GM23248 (cell line): ENCODE measurements around the gene SH2D3C. TPM values are rescaled to one million over a fixed set of nuclear protein-coding genes. Genes with fewer than 3 reads are reported as not detected.
"Not testable (repeated sequence)": the region's sequence is repeated elsewhere in the genome, so short reads cannot be mapped to it uniquely, and the experiment has no call there.

ENCODE experiments used
- DNase-seq: peaks from one replicate; pipeline ENCODE4 v3.0.0-alpha.2; 2015
- H2AFZ ChIP-seq: fragments of 200-600 bp; sonication (generic); 2 replicates; pipeline ENCODE4 v1.6.1; 2016; ENCODE audit warnings: antibody characterized with exemption
- H3F3A ChIP-seq: fragments of 200-600 bp; sonication (generic); 2 replicates; pipeline ENCODE4 v1.6.1; 2016; ENCODE audit warnings: mild to moderate bottlenecking, antibody characterized with exemption, mixed run types; ENCODE audit not compliant: insufficient read depth
- H3K27ac ChIP-seq: fragments of 200-600 bp; sonication (generic); 2 replicates; pipeline ENCODE4 v1.5.1; 2016; ENCODE audit warnings: mild to moderate bottlenecking
- H3K27me3 ChIP-seq: fragments of 200-600 bp; sonication (generic); replicated peaks from 2 replicates; pipeline ENCODE4 v1.6.1; 2016; ENCODE audit warnings: mild to moderate bottlenecking; ENCODE audit not compliant: insufficient read depth
- H3K36me3 ChIP-seq: fragments of 200-600 bp; sonication (generic); 2 replicates; pipeline ENCODE4 v1.6.1; 2016; ENCODE audit warnings: low read depth, mild to moderate bottlenecking
- H3K4me1 ChIP-seq: fragments of 200-600 bp; sonication (generic); 2 replicates; pipeline ENCODE4 v1.6.1; 2016; ENCODE audit warnings: mild to moderate bottlenecking; ENCODE audit not compliant: insufficient read depth
- H3K4me2 ChIP-seq: fragments of 200-600 bp; sonication (generic); one replicate; pipeline ENCODE4 v1.6.1; 2016; ENCODE audit warnings: mild to moderate bottlenecking; ENCODE audit not compliant: unreplicated experiment
- H3K4me3 ChIP-seq: fragments of 200-600 bp; sonication (generic); 2 replicates; pipeline ENCODE4 v1.5.1; 2016; ENCODE audit warnings: mild to moderate bottlenecking
- H3K79me2 ChIP-seq: fragments of 200-600 bp; sonication (generic); 2 replicates; pipeline ENCODE4 v1.6.1; 2016; ENCODE audit warnings: mild to moderate bottlenecking; ENCODE audit not compliant: insufficient read depth
- H3K9ac ChIP-seq: fragments of 200-600 bp; sonication (generic); 2 replicates; pipeline ENCODE4 v1.6.1; 2016; ENCODE audit warnings: mild to moderate bottlenecking
- H3K9me2 ChIP-seq: fragments of 200-600 bp; sonication (generic); 2 replicates; pipeline ENCODE4 v1.6.1; 2016; ENCODE audit warnings: mixed run types, mild to moderate bottlenecking, moderate library complexity; ENCODE audit not compliant: insufficient read depth
- H3K9me3 ChIP-seq: fragments of 200-600 bp; sonication (generic); one replicate; pipeline ENCODE4 v1.6.1; 2017; ENCODE audit warnings: low read depth
- H4K20me1 ChIP-seq: fragments of 200-600 bp; sonication (generic); 2 replicates; pipeline ENCODE4 v1.6.0; 2016; ENCODE audit not compliant: insufficient read depth
- EZH2 ChIP-seq: fragments of 200-600 bp; sonication (generic); IDR thresholded peaks from 2 replicates; pipeline ENCODE4 v1.6.1; 2018; ENCODE audit warnings: antibody characterized with exemption, mild to moderate bottlenecking; ENCODE audit not compliant: insufficient read depth, poor library complexity, severe bottlenecking
- EZH2phosphoT487 ChIP-seq: fragments of 200-600 bp; sonication (generic); IDR thresholded peaks from 2 replicates; pipeline ENCODE4 v1.6.1; 2018; ENCODE audit warnings: antibody characterized with exemption, moderate library complexity, mild to moderate bottlenecking, low read depth; ENCODE audit not compliant: insufficient read depth
- WGBS, 2 experiments: methylation state at CpG; one replicate each; pipeline ENCODE4 v1.1.6; 2015 to 2017; ENCODE audit warnings: low lambda C conversion rate in 2 of 2, low coverage in 1 of 2; ENCODE audit errors: missing lambda C conversion rate in 2 of 2; 5-methylcytosine and 5-hydroxymethylcytosine counted together
- in situ Hi-C: fragments of 300-500 bp; cut with MboI; formaldehyde crosslinking; loops from 2 replicates; pipeline ENCODE4 v1.15.0; 2020
- polyA plus RNA-seq: library from polyadenylated mRNA; unstranded; fragments of >200 nt; fragmentation: Nextera tagmentation; extraction: Ambion mirVana; gene quantifications from 2 replicates; pipeline ENCODE4 v1.2.1, GENCODE V29; 2016
- total RNA-seq: library from RNA; depleted of rRNA; stranded (reverse); fragments of >200 nt; shearing (Covaris generic); gene quantifications from 2 replicates; pipeline ENCODE4 v1.2.3, GENCODE V29; 2014

The SH2D3C gene
- total and polyA plus RNA-seq, 2 experiments from 2014 or later: not detected

- no peaks in the 10 kb centered on the region for H3K36me3 ChIP-seq
- H2AFZ ChIP-seq: no peak overlapping the region
- no peaks in the 10 kb centered on the region for H3K4me1 ChIP-seq
- TF ChIP-seq EZH2phosphoT487 (no peak), EZH2 (no peak)
- no peaks in the 10 kb centered on the region for H3K79me2 ChIP-seq
- no peaks in the 10 kb centered on the region for H4K20me1 ChIP-seq
- H3K9me3 ChIP-seq: no peaks in the 10 kb centered on the region
- peaks cover 4% of the 10 kb centered on the region; the same call in 1 of the 2 replicates for H3K27me3 ChIP-seq
- no peak overlapping the region for H3K4me3 ChIP-seq
- WGBS, 2 experiments: 26 to 27% methylated on average over 7 of the region's 7 CpGs
- no peak overlapping the region for H3K9ac ChIP-seq
- H3K9me2 ChIP-seq: no peaks in the 10 kb centered on the region
- H3K4me2 ChIP-seq: no peak overlapping the region
- in situ Hi-C loops: no loop called here
- DNase-seq: peak; percentile 21
- H3K27ac ChIP-seq: no peak overlapping the region
- H3F3A ChIP-seq: no peaks in the 10 kb centered on the region
Observed at GRCh38 chr9:127763918-127764384, 14.5 kb downstream of the SH2D3C start.

GRCh38 chr9:127762111-127762676 is 16.3 kb downstream of the SH2D3C start:
- H3K27ac ChIP-seq: no peak overlapping the region
- in situ Hi-C loops: no loop called here
- no peak overlapping the region for H3K4me2 ChIP-seq
- H2AFZ ChIP-seq: no peak overlapping the region
- no peaks in the 10 kb centered on the region for H3K9me2 ChIP-seq
- H3K9me3 ChIP-seq: no peaks in the 10 kb centered on the region
- H3K27me3 ChIP-seq: peaks cover 4% of the 10 kb centered on the region; the same call in 1 of the 2 replicates
- H3K36me3 ChIP-seq: no peaks in the 10 kb centered on the region
- no peaks in the 10 kb centered on the region for H3F3A ChIP-seq
- H3K79me2 ChIP-seq: no peaks in the 10 kb centered on the region
- H4K20me1 ChIP-seq: no peaks in the 10 kb centered on the region
- no peak overlapping the region for H3K9ac ChIP-seq
- no peaks in the 10 kb centered on the region for H3K4me1 ChIP-seq
- DNase-seq: no peak
- TF ChIP-seq EZH2phosphoT487: no peak
- TF ChIP-seq EZH2: no peak
- WGBS, 2 experiments: 61% methylated on average over 16 of the region's 16 CpGs
- no peak overlapping the region for H3K4me3 ChIP-seq

- H3K9me2 ChIP-seq: no peaks in the 10 kb centered on the region
- WGBS, 2 experiments: 37 to 49% methylated on average over 5 of the region's 5 CpGs
- H3K9ac ChIP-seq: no peak overlapping the region
- peaks cover 4% of the 10 kb centered on the region; the same call in 1 of the 2 replicates for H3K27me3 ChIP-seq
- TF ChIP-seq EZH2phosphoT487 (no peak), EZH2 (no peak)
- no peaks in the 10 kb centered on the region for H3K4me1 ChIP-seq
- H3K9me3 ChIP-seq: no peaks in the 10 kb centered on the region
- H4K20me1 ChIP-seq: no peaks in the 10 kb centered on the region
- H2AFZ ChIP-seq: no peak overlapping the region
- H3F3A ChIP-seq: no peaks in the 10 kb centered on the region
- H3K4me3 ChIP-seq: no peak overlapping the region
- no peak for DNase-seq
- in situ Hi-C loops: no loop called here
- no peak overlapping the region for H3K27ac ChIP-seq
- no peak overlapping the region for H3K4me2 ChIP-seq
- H3K36me3 ChIP-seq: no peaks in the 10 kb centered on the region
- no peaks in the 10 kb centered on the region for H3K79me2 ChIP-seq
Observed at GRCh38 chr9:127761491-127761956, 16.9 kb downstream of the SH2D3C start.

DNA sequence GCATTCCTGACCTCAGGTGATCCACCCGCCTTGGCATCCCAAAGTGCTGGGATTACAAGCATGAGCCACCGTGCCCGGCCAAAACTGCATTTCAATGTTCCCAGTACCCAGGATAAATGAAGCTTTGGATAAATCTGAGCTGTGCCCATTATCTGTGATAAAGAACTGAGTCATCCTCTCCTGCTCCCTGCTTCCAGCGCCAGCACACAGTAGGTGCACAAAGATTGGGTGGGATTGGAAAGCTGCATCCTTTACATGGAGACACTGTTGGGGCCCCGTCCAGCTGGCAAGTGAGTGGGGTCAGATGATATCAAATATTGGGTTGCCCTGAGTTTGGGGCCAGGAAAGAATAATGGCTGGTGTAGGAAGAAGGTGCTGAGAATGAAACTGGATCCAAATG is 17.4 kb downstream of the SH2D3C start:
- H3K9me3 ChIP-seq: no peaks in the 10 kb centered on the region
- no peaks in the 10 kb centered on the region for H3K4me1 ChIP-seq
- H3K27me3 ChIP-seq: peaks cover 7% of the 10 kb centered on the region; the same call in 1 of the 2 replicates
- no peak for DNase-seq
- TF ChIP-seq EZH2: no peak
- no peak for TF ChIP-seq EZH2phosphoT487
- no peaks in the 10 kb centered on the region for H3K79me2 ChIP-seq
- H3K36me3 ChIP-seq: no peaks in the 10 kb centered on the region
- no peaks in the 10 kb centered on the region for H3K9me2 ChIP-seq
- in situ Hi-C loops: no loop called here
- 85% methylated on average over 5 of the region's 5 CpGs for WGBS, 2 experiments
- H4K20me1 ChIP-seq: no peaks in the 10 kb centered on the region
- no peaks in the 10 kb centered on the region for H3F3A ChIP-seq
- no peak overlapping the region for H2AFZ ChIP-seq
- no peak overlapping the region for H3K4me2 ChIP-seq
- H3K4me3 ChIP-seq: no peak overlapping the region
- no peak overlapping the region for H3K27ac ChIP-seq
- H3K9ac ChIP-seq: no peak overlapping the region

DNA sequence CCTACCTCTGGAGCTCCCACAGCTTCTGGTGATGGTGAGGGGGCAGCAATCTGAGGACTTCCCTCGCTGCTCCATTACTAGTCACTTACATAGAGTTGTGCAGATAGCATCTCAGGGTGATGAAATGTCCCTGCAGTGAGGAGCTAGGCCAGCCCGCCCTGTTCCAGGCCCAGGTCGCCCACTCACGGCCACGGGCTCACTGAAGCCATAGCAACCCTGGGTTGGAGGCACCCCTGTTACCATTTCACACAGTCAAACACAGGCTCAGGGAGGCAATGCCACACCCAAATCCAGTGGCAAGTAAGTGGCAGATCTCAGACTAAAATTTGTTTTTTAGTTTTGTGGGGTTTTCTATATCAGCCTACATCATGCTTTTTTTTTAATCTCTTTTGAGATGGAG is 19.6 kb downstream of the SH2D3C start:
- Histone ChIP-seq H3K36me3 (no peaks in the 10 kb centered on the region), H3K9me3 (no peaks in the 10 kb centered on the region), H3K79me2 (no peaks in the 10 kb centered on the region), H2AFZ (no peak overlapping the region), H3F3A (no peaks in the 10 kb centered on the region), H4K20me1 (no peaks in the 10 kb centered on the region), H3K9me2 (no peaks in the 10 kb centered on the region), H3K4me3 (no peak overlapping the region), H3K27ac (no peak overlapping the region), H3K4me2 (no peak overlapping the region), H3K9ac (no peak overlapping the region), H3K4me1 (no peaks in the 10 kb centered on the region), H3K27me3 (peaks cover 17% of the 10 kb centered on the region)
- in situ Hi-C loops: no loop called here
- no peak for DNase-seq
- no peak for TF ChIP-seq EZH2
- no peak for TF ChIP-seq EZH2phosphoT487
- WGBS, 2 experiments: 60 to 75% methylated on average over 5 of the region's 5 CpGs

DNA sequence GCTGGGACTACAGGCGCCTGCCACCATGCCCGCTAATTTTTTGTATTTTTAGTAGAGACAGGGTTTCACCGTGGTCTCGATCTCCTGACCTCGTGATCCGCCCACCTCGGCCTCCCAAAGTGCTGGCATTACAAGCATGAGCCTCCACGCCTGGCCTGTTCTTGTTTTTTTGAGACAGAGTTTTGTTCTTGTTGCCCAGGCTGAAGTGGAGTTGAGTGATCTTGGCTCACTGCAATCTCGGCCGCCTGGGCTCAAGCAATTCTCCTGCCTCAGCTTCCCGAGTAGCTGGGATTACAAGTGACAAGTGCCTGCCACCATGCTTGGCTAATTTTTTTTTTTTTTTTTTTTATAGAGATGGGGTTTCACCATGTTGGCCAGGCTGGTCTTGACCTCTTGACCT is 21.7 kb downstream of the SH2D3C start:
- H3K36me3 ChIP-seq: not testable (repeated sequence)

More for the DNA sequence above, 21.7 kb downstream of the SH2D3C start:
- H3K27ac ChIP-seq, in situ Hi-C loops, H3K9me3 ChIP-seq, H3K4me2 ChIP-seq, H2AFZ ChIP-seq, DNase-seq, H4K20me1 ChIP-seq, H3F3A ChIP-seq, H3K79me2 ChIP-seq, H3K4me3 ChIP-seq, H3K9me2 ChIP-seq, H3K9ac ChIP-seq, H3K4me1 ChIP-seq: not testable (repeated sequence)
- 72 to 77% methylated on average over 11 of the region's 11 CpGs for WGBS, 2 experiments
- peaks cover 33% of the 10 kb centered on the region for H3K27me3 ChIP-seq
